Measurements from ENCODE around the gene WFDC6. TPM values are rescaled to one million over a fixed set of nuclear protein-coding genes. Genes with fewer than 3 reads are reported as not detected.
"Not testable (repeated sequence)": the region's sequence is repeated elsewhere in the genome, so short reads cannot be mapped to it uniquely, and the experiment has no call there.

The WFDC6 gene
- not detected for total RNA-seq
- polyA plus RNA-seq: not detected
- long read RNA-seq, donor 1: 0 reads
- long read RNA-seq, donor 2: 0 reads
- long read RNA-seq, donor 3: 0 reads
- long read RNA-seq, donor 4: 0 reads
- long read RNA-seq, donor 5: 0 reads
- long read RNA-seq, donor 6: 0 reads
- long read RNA-seq, donor 7: 0 reads
- long read RNA-seq, donor 8: 0 reads
- long read RNA-seq, donor 9: 0 reads
- long read RNA-seq, donor 10: 0 reads

GRCh38 chr20:45539382-45539781 lies at the start of gene WFDC6:
Gene WFDC6 (minus strand): TSS chr20:45539482. CDS start chr20:45539407, 75 bp downstream.
- Histone ChIP-seq H3K27ac (no peak within 1 kb of the TSS), H3K4me3 (no peak within 1 kb of the TSS), H3K9me3 (replicated peaks in 1 of 3) (no peaks in the 10 kb centered on the region), H3K36me3 (replicated peaks in 1 of 2) (no peaks in the 10 kb centered on the region), H3K4me1 (replicated peaks in 1 of 2) (no peaks in the 10 kb centered on the region), H3K27me3 (peaks cover 10% of the 10 kb centered on the region)
- no peak for DNase-seq
- intact Hi-C loops (cut with DNase I): no loop called here
- 83 to 88% (median 86%) methylated on average over 2 of the region's 2 CpGs for WGBS, 4 donors
- TF ChIP-seq POLR2A (IDR thresholded peaks at IDR 0.05): no peak
- TF ChIP-seq CTCF (IDR thresholded peaks at IDR 0.05): no peak

- WGBS, 4 donors: 57 to 78% (median 63%) methylated on average over 2 of the region's 2 CpGs
- intact Hi-C loops (cut with DNase I): no loop called here
- Histone ChIP-seq H3K27me3 (peaks cover 10% of the 10 kb centered on the region), H3K9me3 (replicated peaks in 1 of 3) (no peaks in the 10 kb centered on the region), H3K36me3 (replicated peaks in 1 of 2) (no peaks in the 10 kb centered on the region), H3K27ac (no peak overlapping the region), H3K4me3 (no peak overlapping the region), H3K4me1 (replicated peaks in 1 of 2) (no peaks in the 10 kb centered on the region)
- TF ChIP-seq CTCF (IDR thresholded peaks at IDR 0.05) (no peak), POLR2A (IDR thresholded peaks at IDR 0.05) (no peak)
- DNase-seq: no peak
Observed at GRCh38 chr20:45588800-45589199, 49.5 kb upstream of the WFDC6 start.

GRCh38 chr20:45585986-45586385 lies 46.7 kb upstream of the WFDC6 start:
- WGBS, 4 donors: 72 to 82% (median 79%) methylated on average over 5 of the region's 5 CpGs
- H3K9me3 ChIP-seq (replicated peaks in 1 of 3); H3K4me3 ChIP-seq; H3K27me3 ChIP-seq; intact Hi-C loops (cut with DNase I); H3K4me1 ChIP-seq (replicated peaks in 1 of 2); H3K36me3 ChIP-seq (replicated peaks in 1 of 2); DNase-seq; H3K27ac ChIP-seq: not testable (repeated sequence)

GRCh38 chr20:45584294-45584693 lies 45.0 kb upstream of the WFDC6 start:
- intact Hi-C loops (cut with DNase I); H3K36me3 ChIP-seq (replicated peaks in 1 of 2); DNase-seq; H3K4me1 ChIP-seq (replicated peaks in 1 of 2); H3K27me3 ChIP-seq; H3K9me3 ChIP-seq (replicated peaks in 1 of 3); H3K4me3 ChIP-seq; H3K27ac ChIP-seq: not testable (repeated sequence)
- 79 to 86% (median 84%) methylated on average over 5 of the region's 5 CpGs for WGBS, 4 donors

GRCh38 chr20:45583502-45583901 lies 44.2 kb upstream of the WFDC6 start:
- DNase-seq: no peak
- Histone ChIP-seq H3K4me3 (no peak overlapping the region), H3K9me3 (replicated peaks in 1 of 3) (no peaks in the 10 kb centered on the region), H3K27ac (no peak overlapping the region), H3K4me1 (replicated peaks in 1 of 2) (no peaks in the 10 kb centered on the region), H3K27me3 (no peaks in the 10 kb centered on the region), H3K36me3 (replicated peaks in 1 of 2) (no peaks in the 10 kb centered on the region)
- no peak for TF ChIP-seq POLR2A (IDR thresholded peaks at IDR 0.05)
- TF ChIP-seq CTCF (IDR thresholded peaks at IDR 0.05): no peak
- 70 to 82% (median 76%) methylated on average over 3 of the region's 3 CpGs for WGBS, 4 donors
- intact Hi-C loops (cut with DNase I): no loop called here

Data from adrenal gland (tissue), 19 donors.